Epithelial cell of esophagus (primary cell): ENCODE measurements around the gene CABCOCO1.
A peak's percentile ranks its signal among the peaks of the same experiment; 100 is the strongest.

Experiments used
- DNase-seq: peaks from one replicate; pipeline ENCODE4 v3.0.0; 2010; ENCODE audit warnings: low read depth
- H3K4me3 ChIP-seq: 2 replicates; pipeline ENCODE4 v1.5.1; 2011; ENCODE audit warnings: mild to moderate bottlenecking, low read length, control low read depth
- TF ChIP-seq, protein P1 (sequence below): IDR thresholded peaks from 2 replicates; pipeline ENCODE4 v1.5.1; 2011; ENCODE audit warnings: low read depth, mild to moderate bottlenecking, low read length, control low read depth, inconsistent platforms; ENCODE audit not compliant: insufficient read depth; ENCODE audit errors: missing control alignments

Gene CABCOCO1

DNA sequence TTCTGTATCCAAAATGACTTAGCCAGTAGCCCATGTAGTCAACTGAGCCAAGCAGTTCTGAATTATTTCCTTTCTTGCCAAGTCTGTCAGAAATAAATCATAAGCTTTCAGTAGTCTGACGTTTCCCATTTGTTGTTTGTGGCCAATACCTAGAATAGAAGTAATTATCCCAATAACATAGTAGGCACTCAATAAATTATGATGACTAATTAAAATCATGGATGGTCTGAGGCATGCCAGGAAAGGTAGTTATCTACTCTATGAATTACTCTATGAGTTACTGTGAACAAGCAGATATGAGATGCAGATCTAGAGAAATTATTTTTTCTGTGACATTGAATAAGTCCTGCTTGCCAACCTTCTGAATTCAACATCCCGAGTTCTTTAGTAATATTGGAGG lies 2.3 kb downstream of the CABCOCO1 start:
- TF ChIP-seq, protein P1, sequence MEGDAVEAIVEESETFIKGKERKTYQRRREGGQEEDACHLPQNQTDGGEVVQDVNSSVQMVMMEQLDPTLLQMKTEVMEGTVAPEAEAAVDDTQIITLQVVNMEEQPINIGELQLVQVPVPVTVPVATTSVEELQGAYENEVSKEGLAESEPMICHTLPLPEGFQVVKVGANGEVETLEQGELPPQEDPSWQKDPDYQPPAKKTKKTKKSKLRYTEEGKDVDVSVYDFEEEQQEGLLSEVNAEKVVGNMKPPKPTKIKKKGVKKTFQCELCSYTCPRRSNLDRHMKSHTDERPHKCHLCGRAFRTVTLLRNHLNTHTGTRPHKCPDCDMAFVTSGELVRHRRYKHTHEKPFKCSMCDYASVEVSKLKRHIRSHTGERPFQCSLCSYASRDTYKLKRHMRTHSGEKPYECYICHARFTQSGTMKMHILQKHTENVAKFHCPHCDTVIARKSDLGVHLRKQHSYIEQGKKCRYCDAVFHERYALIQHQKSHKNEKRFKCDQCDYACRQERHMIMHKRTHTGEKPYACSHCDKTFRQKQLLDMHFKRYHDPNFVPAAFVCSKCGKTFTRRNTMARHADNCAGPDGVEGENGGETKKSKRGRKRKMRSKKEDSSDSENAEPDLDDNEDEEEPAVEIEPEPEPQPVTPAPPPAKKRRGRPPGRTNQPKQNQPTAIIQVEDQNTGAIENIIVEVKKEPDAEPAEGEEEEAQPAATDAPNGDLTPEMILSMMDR = no peak
- no peak overlapping the region for H3K4me3 ChIP-seq
- DNase-seq = no peak

DNA sequence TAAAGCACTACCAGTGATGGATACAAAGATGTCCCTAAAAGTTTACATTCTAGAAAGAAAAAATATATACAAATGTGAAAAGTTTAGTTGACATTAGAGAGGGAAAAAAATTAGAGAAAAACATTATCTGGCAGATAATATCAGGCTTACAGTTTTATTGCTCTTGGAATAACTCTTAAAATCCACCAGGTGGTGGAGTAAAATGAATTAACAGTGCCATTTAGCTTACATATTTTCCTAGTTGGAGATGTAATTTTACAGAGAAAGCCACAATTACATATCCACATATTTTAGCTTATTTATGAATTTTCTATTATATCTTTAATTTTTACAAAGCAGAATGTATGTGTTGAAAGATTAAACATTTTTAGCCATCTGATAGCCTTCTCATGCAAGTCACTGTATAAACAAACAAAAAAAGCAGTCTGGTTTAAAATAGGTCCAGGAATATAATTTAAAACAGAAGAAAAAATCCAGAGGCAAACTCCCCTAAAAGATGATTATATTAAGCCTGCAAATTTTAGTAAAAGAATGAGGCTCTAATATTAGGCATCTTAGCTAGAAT lies 6.5 kb downstream of the CABCOCO1 start:
- no peak for DNase-seq
- TF ChIP-seq, protein P1 = no peak
- no peak overlapping the region for H3K4me3 ChIP-seq

DNA sequence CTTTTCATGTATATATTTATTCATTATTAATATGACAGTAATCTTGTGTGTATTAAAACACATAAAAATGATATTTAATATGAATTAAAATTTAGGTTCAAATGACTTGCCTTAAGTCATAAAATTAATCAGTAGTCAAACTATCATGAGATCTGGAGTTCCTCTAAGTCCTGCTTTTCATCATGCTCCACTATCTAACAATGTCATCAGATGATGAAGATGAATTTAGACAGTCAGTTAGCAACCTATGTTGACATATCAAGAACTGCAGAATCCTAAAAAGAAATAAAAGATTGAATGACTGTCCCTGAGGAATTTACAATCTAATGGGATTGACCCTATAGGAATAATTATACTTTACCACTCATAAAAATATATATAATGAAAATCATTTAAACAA lies 7.1 kb downstream of the CABCOCO1 start:
- no peak for DNase-seq
- no peak overlapping the region for H3K4me3 ChIP-seq
- TF ChIP-seq, protein P1 = no peak

- TF ChIP-seq, protein P1 = no peak
- peak; percentile 7 for DNase-seq
- H3K4me3 ChIP-seq = no peak overlapping the region
Measured at GRCh38 chr10:61673360-61673759, 10.6 kb downstream of the CABCOCO1 start.

DNA sequence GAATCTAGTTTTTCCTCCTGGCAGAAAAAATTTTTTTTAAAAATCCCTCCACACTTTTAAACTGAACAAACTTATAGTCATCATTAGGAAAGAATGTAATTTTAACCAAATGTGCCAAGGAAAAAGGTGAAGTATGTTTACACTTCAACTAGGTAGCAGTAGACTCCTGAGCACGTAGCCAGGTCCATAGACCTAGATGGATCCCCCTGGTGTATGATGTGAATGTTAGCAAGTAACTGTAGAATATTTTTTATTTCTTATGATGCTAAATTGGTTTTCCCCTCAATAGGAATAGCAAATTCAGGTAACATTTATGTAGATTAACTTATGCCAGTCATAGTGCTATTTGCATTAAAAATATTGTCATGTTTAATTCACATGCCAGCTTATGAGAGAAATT lies 19.6 kb downstream of the CABCOCO1 start:
- TF ChIP-seq, protein P1 = no peak
- no peak overlapping the region for H3K4me3 ChIP-seq
- peak; percentile 4 for DNase-seq

GRCh38 chr10:61683319-61683718 lies 20.6 kb downstream of the CABCOCO1 start:
- TF ChIP-seq, protein P1 = no peak
- DNase-seq = no peak

GRCh38 chr10:61684894-61685507 lies 22.3 kb downstream of the CABCOCO1 start:
- TF ChIP-seq, protein P1 = no peak
- DNase-seq = no peak
- H3K4me3 ChIP-seq = no peak overlapping the region

More at GRCh38 chr10:61683319-61683718, 20.6 kb downstream of the CABCOCO1 start:
- H3K4me3 ChIP-seq = no peak overlapping the region
